Measurements from ENCODE around the gene SLC10A7. TPM values are rescaled to one million over a fixed set of nuclear protein-coding genes. Genes with fewer than 3 reads are reported as not detected.

Gene SLC10A7
- total and polyA plus RNA-seq, 9 of the 15 experiments (the other 6 are each of a cell fraction or from before 2014, with no cell fraction given), result 6.4 to 22.8 (median 16.1) TPM

DNA sequence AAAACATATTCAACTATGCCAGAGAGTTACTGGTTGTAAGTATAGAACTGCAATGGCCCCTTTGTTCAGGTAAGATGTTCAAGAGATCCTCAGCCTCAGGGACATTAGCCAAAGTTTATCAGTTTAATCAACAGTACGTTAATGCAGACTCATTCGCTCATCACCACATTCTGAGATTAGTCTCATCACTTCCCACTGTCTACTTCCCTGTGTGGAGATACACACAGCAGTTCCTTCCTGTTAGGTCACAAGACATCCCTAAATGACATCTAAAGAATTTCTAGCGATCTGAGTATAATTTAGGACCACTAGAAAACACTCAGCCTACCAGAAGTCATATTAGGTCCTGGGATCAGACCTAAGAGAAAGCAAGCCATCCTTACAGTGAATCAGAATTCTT, 10.4 kb downstream of the SLC10A7 start (continued):
- no peak for TF ChIP-seq FOXP4 (CRISPR knock-in tag; IDR thresholded peaks at IDR 0.05; ENCODE audit: borderline replicate concordance)
- no peak for TF ChIP-seq POLR2AphosphoS5 (IDR thresholded peaks at IDR 0.05; ENCODE audit: control insufficient read depth, insufficient read depth, low read depth, low read length)
- TF ChIP-seq CBFA2T2 (conservative IDR thresholded peaks at IDR 0.05), result no peak
- TF ChIP-seq ARID2 (IDR thresholded peaks at IDR 0.05), result no peak
- 0 out of 2 replicates have a peak, but pooled peaks have one; percentile 19 for TF ChIP-seq CREM (IDR thresholded peaks at IDR 0.05; ENCODE audit: low read depth)
- no peak for TF ChIP-seq SAFB (IDR thresholded peaks at IDR 0.05; ENCODE audit: borderline replicate concordance, low read depth, low read length)
- no peak for TF ChIP-seq THAP12 (CRISPR knock-in tag; IDR thresholded peaks at IDR 0.05)
- TF ChIP-seq ZC3H11A (IDR thresholded peaks at IDR 0.05; ENCODE audit: low read depth, low read length), result no peak
- TF ChIP-seq HOXB6 (CRISPR knock-in tag; IDR thresholded peaks at IDR 0.05; ENCODE audit: borderline replicate concordance), result no peak
- TF ChIP-seq MEIS2 (IDR thresholded peaks at IDR 0.05; ENCODE audit: partially characterized antibody), result peak; percentile 52
- no peak for TF ChIP-seq EP400 (IDR thresholded peaks at IDR 0.05)
- no peak for TF ChIP-seq POU5F1 (IDR thresholded peaks at IDR 0.05; ENCODE audit: borderline replicate concordance, low read depth, low read length, partially characterized antibody)
- no peak for TF ChIP-seq ZNF778 (CRISPR knock-in tag; IDR thresholded peaks at IDR 0.05)
- TF ChIP-seq MECOM (CRISPR knock-in tag; IDR thresholded peaks at IDR 0.05), result peak; percentile 62; the same call in 1 of the 2 replicates
- TF ChIP-seq, protein P1, sequence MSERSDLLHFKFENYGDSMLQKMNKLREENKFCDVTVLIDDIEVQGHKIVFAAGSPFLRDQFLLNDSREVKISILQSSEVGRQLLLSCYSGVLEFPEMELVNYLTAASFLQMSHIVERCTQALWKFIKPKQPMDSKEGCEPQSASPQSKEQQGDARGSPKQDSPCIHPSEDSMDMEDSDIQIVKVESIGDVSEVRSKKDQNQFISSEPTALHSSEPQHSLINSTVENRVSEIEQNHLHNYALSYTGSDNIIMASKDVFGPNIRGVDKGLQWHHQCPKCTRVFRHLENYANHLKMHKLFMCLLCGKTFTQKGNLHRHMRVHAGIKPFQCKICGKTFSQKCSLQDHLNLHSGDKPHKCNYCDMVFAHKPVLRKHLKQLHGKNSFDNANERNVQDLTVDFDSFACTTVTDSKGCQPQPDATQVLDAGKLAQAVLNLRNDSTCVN (CRISPR knock-in tag; IDR thresholded peaks at IDR 0.05), result no peak

Measured in K562 (cell line).